WERI-Rb-1 (cell line): ENCODE results near the gene ABCA10.

Experiments used
- DNase-seq: peaks from one replicate; pipeline ENCODE4 v3.0.0-alpha.2; 2020
- H3K27ac ChIP-seq: fragments of 250-450 bp; sonication (Bioruptor Pico); 2 replicates; pipeline ENCODE4 v1.5.1; 2020; ENCODE audit warnings: mild to moderate bottlenecking, moderate library complexity
- H3K27me3 ChIP-seq: fragments of 250-450 bp; sonication (Bioruptor Pico); 2 replicates; pipeline ENCODE4 v1.5.1; 2021; ENCODE audit warnings: mild to moderate bottlenecking, low read depth, moderate library complexity; ENCODE audit not compliant: insufficient read depth, severe bottlenecking
- H3K36me3 ChIP-seq: fragments of 250-450 bp; sonication (Bioruptor Pico); 2 replicates; pipeline ENCODE4 v1.5.1; 2020; ENCODE audit warnings: mild to moderate bottlenecking, moderate library complexity
- H3K4me3 ChIP-seq: 2 replicates; pipeline ENCODE4 v1.5.1; 2011; ENCODE audit warnings: low read depth, mild to moderate bottlenecking, control low read depth, low read length
- H3K9me3 ChIP-seq: fragments of 250-450 bp; sonication (Bioruptor Pico); 2 replicates; pipeline ENCODE4 v1.5.1; 2021; ENCODE audit warnings: mild to moderate bottlenecking, moderate library complexity; ENCODE audit not compliant: severe bottlenecking
- TF ChIP-seq, protein P1 (sequence below): IDR thresholded peaks from 2 replicates; pipeline ENCODE4 v1.5.1; 2011; ENCODE audit warnings: low read depth, mild to moderate bottlenecking, control low read depth, inconsistent platforms, low read length

The ABCA10 gene

DNA sequence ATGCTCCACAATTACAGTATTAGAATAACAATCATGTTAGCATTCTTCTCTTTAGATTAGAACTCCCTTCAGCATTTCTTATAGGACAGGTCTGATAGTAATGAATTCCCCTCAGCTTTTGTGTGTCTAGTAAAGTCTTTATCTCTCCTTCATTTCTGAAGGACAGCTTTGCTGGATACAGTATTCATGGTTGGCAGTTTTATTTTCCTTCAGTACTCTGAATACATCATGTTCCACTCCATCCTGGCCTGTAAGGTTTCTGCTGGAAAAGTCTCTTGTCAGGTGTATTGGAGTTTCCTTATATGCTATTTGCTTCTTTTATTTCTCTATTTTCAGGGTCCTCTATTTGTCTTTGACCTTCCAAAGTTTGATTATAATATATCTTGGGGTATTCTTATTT, 4.0 kb upstream of the ABCA10 start:
- H3K9me3 ChIP-seq: peaks cover 6% of the 10 kb centered on the region

DNA sequence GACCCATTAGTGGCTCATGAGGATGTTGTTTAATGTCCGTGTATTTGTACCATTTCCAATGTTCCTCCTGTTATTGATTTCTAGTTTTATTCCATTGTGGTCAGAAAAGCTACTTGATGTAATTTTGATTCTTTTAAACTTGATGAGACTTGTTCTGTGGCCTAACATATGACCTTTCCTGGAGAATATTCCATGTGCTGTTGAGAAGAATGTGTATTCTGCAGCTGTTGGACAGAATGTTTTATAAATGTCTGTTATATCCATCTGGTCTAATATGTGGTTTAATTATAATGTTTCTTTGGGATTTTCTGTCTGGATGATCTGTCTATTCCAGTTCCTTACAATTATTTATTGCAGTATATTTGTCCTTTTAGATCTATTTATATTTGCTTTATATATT, 2.9 kb upstream of the ABCA10 start:
- H3K9me3 ChIP-seq: peaks cover 6% of the 10 kb centered on the region
- no peak overlapping the region for H3K4me3 ChIP-seq
- DNase-seq: no peak
- TF ChIP-seq, protein P1, sequence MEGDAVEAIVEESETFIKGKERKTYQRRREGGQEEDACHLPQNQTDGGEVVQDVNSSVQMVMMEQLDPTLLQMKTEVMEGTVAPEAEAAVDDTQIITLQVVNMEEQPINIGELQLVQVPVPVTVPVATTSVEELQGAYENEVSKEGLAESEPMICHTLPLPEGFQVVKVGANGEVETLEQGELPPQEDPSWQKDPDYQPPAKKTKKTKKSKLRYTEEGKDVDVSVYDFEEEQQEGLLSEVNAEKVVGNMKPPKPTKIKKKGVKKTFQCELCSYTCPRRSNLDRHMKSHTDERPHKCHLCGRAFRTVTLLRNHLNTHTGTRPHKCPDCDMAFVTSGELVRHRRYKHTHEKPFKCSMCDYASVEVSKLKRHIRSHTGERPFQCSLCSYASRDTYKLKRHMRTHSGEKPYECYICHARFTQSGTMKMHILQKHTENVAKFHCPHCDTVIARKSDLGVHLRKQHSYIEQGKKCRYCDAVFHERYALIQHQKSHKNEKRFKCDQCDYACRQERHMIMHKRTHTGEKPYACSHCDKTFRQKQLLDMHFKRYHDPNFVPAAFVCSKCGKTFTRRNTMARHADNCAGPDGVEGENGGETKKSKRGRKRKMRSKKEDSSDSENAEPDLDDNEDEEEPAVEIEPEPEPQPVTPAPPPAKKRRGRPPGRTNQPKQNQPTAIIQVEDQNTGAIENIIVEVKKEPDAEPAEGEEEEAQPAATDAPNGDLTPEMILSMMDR: no peak
- no peaks in the 10 kb centered on the region for H3K27me3 ChIP-seq
- no peaks in the 10 kb centered on the region for H3K36me3 ChIP-seq
- H3K27ac ChIP-seq: no peak overlapping the region

More for the DNA sequence above, 4.0 kb upstream of the ABCA10 start:
- no peaks in the 10 kb centered on the region for H3K36me3 ChIP-seq
- no peak overlapping the region for H3K27ac ChIP-seq
- H3K4me3 ChIP-seq: no peak overlapping the region
- no peak for DNase-seq
- TF ChIP-seq, protein P1: no peak
- no peaks in the 10 kb centered on the region for H3K27me3 ChIP-seq

DNA sequence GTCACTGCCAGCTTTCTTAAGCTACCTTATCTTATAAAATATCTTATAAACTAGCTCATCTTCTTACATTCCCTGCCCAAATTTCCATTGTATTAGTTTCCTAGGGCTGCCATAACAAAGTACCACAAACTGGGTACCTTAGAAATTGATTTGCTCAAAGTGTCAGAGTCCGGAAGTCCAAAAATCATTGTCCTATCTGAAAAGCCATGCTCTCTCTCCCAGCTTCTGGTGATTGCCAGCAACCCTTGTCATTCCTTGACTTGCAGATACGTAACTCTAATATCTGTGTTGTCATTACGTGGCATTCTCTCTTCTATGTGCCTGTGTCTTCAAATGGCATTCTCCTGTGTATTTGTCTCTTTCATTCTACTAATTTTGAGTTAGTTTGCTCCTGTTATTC, 2.3 kb upstream of the ABCA10 start:
- DNase-seq: no peak
- TF ChIP-seq, protein P1: no peak

DNA sequence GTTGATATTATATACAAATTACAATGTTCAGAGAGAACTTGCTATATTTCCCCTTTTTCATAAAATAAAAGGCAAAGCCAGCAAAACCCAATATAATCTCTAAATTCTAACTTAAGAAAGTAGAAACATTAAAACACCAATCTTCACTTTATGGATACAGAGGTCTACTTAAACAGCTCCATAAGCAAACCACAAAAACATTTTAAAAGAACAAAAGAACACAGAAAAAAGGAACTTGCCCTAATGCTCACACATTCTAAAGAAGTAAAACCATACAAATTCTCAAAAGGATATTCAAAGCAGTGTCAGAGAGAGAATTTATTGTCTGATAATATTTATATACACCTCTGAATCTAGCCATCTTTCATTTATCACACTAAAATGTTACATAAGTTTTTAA, 606 bp downstream of the ABCA10 start:
- H3K4me3 ChIP-seq: no peak overlapping the region
- no peaks in the 10 kb centered on the region for H3K36me3 ChIP-seq
- no peak overlapping the region for H3K27ac ChIP-seq
- peaks cover 5% of the 10 kb centered on the region for H3K9me3 ChIP-seq
- TF ChIP-seq, protein P1: no peak
- DNase-seq: no peak
- H3K27me3 ChIP-seq: no peaks in the 10 kb centered on the region

More for the DNA sequence above, 2.3 kb upstream of the ABCA10 start:
- Histone ChIP-seq H3K27ac (no peak overlapping the region), H3K36me3 (no peaks in the 10 kb centered on the region), H3K27me3 (no peaks in the 10 kb centered on the region), H3K9me3 (peaks cover 6% of the 10 kb centered on the region), H3K4me3 (no peak overlapping the region)

GRCh38 chr17:69227541-69227940, 1.1 kb downstream of the ABCA10 start:
- H3K4me3 ChIP-seq: no peak overlapping the region
- peaks cover under 1% of the 10 kb centered on the region for H3K9me3 ChIP-seq
- TF ChIP-seq, protein P1: no peak

GRCh38 chr17:69223809-69224208, 4.8 kb downstream of the ABCA10 start:
- no peaks in the 10 kb centered on the region for H3K9me3 ChIP-seq
- DNase-seq: no peak
- H3K27ac ChIP-seq: no peak overlapping the region
- no peak overlapping the region for H3K4me3 ChIP-seq
- no peaks in the 10 kb centered on the region for H3K27me3 ChIP-seq
- TF ChIP-seq, protein P1: no peak
- no peaks in the 10 kb centered on the region for H3K36me3 ChIP-seq

More at GRCh38 chr17:69227541-69227940, 1.1 kb downstream of the ABCA10 start:
- H3K27me3 ChIP-seq: no peaks in the 10 kb centered on the region
- DNase-seq: no peak
- H3K36me3 ChIP-seq: no peaks in the 10 kb centered on the region
- no peak overlapping the region for H3K27ac ChIP-seq
